K562 (cell line): ENCODE data around the gene GTSE1. TPM values are rescaled to one million over a fixed set of nuclear protein-coding genes. Genes with fewer than 3 reads are reported as not detected.

Source experiments
- ARID2 ChIP-seq: fragments of 450-650 bp; IDR thresholded peaks from 2 replicates; pipeline ENCODE4 v1.6.1; 2017; ENCODE audit warnings: antibody characterized with exemption, mild to moderate bottlenecking
- KDM1A ChIP-seq, 2 experiments: fragments of 450-650 bp; IDR thresholded peaks; 2 replicates each; pipeline ENCODE4 v1.6.1; 2016; ENCODE audit warnings: mild to moderate bottlenecking in 2 of 2
- RBFOX2 ChIP-seq: fragments of 200-400 bp; formaldehyde crosslinking; IDR thresholded peaks from 2 replicates; pipeline ENCODE4 v1.6.1; 2017; ENCODE audit warnings: low read depth, mild to moderate bottlenecking, low read length, moderate library complexity
- SMAD3 ChIP-seq: fragments of 450-650 bp; formaldehyde crosslinking; conservative IDR thresholded peaks from 2 replicates; pipeline ENCODE4 v1.4.0; 2020; ENCODE audit warnings: mild to moderate bottlenecking
- ZNF76 ChIP-seq: fragments of 250-450 bp; sonication (Bioruptor Pico); IDR thresholded peaks from 2 replicates; pipeline ENCODE4 v1.4.0; 2020; ENCODE audit warnings: mild to moderate bottlenecking, moderate library complexity, borderline replicate concordance
- polyA plus RNA-seq, 8 experiments: library from polyadenylated mRNA; depleted of rRNA in 4 of 8; stranded (reverse) in 5 of 8; unstranded in 3 of 8; fragments of >200 nt; fragmentation: Nextera tagmentation in 2 of 8; fragmentation: Illumina TruSeq in 1 of 8; extraction: Ambion mirVana in 2 of 8; extraction: Trizol in 1 of 8; gene quantifications; 2 replicates each; pipeline versions ENCODE4 v1.2.1 to v1.2.3, GENCODE V29; 2011 to 2014; ENCODE audit warnings: inconsistent platforms in 1 of 8, missing spikeins in 1 of 8
- total RNA-seq, 7 experiments: library from RNA; depleted of rRNA in 6 of 7; stranded (reverse); fragments of >200 nt in 6 of 7; fragmentation: Illumina TruSeq in 2 of 7; extraction: Trizol in 2 of 7; gene quantifications; 2 replicates each; pipeline versions ENCODE4 v1.2.1 to v1.2.3, GENCODE V29; 2011 to 2021; ENCODE audit warnings: low replicate concordance in 1 of 7
- TF ChIP-seq, protein P1 (sequence below), 2 experiments: IDR thresholded peaks; 2 replicates each; pipeline ENCODE4 v1.6.1; 2012; ENCODE audit warnings: improper control_type of control experiment in 2 of 2, low read depth in 2 of 2, low read length in 2 of 2, borderline replicate concordance in 1 of 2
- TF ChIP-seq, protein P2 (sequence below): fragments of 250-450 bp; sonication (Bioruptor Pico); IDR thresholded peaks from 2 replicates; pipeline ENCODE4 v1.8.0; 2021; ENCODE audit warnings: moderate library complexity, mild to moderate bottlenecking, inconsistent platforms
- TF ChIP-seq, protein P3 (sequence below): fragments of 450-650 bp; IDR thresholded peaks from 2 replicates; pipeline ENCODE4 v1.6.1; 2016; ENCODE audit warnings: low read depth
- TF ChIP-seq, protein P4 (sequence below), 3 experiments: fragments of 200-800 bp in 1 of 3; fragments of 250-450 bp in 1 of 3; fragments of 450-650 bp in 1 of 3; sonication (Bioruptor Pico) in 1 of 3; sonication (Bioruptor generic) in 1 of 3; formaldehyde crosslinking in 1 of 3; IDR thresholded peaks; 2 replicates each; pipeline versions ENCODE4 v1.6.1 to v1.8.0; 2016 to 2022; ENCODE audit warnings: mild to moderate bottlenecking in 2 of 3, missing genetic modification characterization in 2 of 3, missing compliant biosample characterization in 1 of 3, moderate library complexity in 1 of 3

GTSE1 gene
- total and polyA plus RNA-seq, 9 of the 15 experiments (the other 6 are each of a cell fraction or from before 2014, with no cell fraction given), result 2.5 to 22.5 (median 12.9) TPM

DNA sequence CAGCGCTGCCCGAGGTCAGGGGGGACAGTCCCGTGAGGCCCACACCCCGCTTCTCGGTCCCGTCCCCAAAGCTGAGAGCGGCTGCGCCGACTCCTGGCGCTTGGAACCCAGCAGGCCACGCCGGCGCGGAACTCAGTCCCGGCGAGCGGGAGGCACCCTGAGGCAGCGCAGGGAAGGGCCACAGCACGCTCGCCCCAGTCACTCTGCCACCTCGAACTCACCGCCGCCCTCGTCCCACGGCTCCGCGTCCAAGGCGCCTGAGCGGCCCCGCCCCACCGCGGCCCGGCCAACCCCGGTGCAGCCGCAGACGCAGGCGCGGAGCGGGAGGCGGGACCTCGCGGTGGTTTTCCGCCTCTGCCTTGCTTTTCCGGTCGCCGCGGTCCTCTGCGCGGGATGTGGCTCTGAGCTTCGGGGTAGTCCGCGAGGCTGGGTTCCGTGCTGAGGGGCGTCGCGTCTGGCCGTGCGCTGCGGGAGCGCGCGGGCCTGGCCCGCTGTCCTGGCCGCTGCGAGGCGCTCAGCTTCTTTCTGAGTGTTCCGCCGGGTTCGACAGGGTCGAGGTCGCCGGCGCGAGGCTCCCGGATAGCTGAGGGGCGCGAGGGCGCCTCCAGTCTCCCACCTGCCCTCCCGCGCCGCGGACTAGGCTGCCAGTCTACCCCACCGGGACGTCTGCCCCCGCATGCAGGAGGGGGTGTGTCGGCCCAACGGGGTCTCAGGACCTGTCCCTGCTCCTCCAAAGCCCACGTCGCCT, 46.5 kb upstream of the GTSE1 start, which contains the start of gene CDPF1 (continued):
- TF ChIP-seq ARID2 (no peak), RBFOX2 (peak; percentile 95), SMAD3 (no peak), ZNF76 (CRISPR knock-in tag) (no peak), KDM1A (IDR thresholded peaks at IDR 0.05) (no peak)
- TF ChIP-seq, protein P1, sequence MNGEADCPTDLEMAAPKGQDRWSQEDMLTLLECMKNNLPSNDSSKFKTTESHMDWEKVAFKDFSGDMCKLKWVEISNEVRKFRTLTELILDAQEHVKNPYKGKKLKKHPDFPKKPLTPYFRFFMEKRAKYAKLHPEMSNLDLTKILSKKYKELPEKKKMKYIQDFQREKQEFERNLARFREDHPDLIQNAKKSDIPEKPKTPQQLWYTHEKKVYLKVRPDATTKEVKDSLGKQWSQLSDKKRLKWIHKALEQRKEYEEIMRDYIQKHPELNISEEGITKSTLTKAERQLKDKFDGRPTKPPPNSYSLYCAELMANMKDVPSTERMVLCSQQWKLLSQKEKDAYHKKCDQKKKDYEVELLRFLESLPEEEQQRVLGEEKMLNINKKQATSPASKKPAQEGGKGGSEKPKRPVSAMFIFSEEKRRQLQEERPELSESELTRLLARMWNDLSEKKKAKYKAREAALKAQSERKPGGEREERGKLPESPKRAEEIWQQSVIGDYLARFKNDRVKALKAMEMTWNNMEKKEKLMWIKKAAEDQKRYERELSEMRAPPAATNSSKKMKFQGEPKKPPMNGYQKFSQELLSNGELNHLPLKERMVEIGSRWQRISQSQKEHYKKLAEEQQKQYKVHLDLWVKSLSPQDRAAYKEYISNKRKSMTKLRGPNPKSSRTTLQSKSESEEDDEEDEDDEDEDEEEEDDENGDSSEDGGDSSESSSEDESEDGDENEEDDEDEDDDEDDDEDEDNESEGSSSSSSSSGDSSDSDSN (IDR thresholded peaks at IDR 0.05; ENCODE audit: borderline replicate concordance in 1 of 2, low read depth in 2 of 2, low read length in 2 of 2), result peak in 1 of 2 experiments; percentile 61; a peak in 2 of 4 replicates
- TF ChIP-seq, protein P2, sequence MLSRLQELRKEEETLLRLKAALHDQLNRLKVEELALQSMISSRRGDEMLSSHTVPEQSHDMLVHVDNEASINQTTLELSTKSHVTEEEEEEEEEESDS (CRISPR knock-in tag), result no peak
- TF ChIP-seq, protein P3, sequence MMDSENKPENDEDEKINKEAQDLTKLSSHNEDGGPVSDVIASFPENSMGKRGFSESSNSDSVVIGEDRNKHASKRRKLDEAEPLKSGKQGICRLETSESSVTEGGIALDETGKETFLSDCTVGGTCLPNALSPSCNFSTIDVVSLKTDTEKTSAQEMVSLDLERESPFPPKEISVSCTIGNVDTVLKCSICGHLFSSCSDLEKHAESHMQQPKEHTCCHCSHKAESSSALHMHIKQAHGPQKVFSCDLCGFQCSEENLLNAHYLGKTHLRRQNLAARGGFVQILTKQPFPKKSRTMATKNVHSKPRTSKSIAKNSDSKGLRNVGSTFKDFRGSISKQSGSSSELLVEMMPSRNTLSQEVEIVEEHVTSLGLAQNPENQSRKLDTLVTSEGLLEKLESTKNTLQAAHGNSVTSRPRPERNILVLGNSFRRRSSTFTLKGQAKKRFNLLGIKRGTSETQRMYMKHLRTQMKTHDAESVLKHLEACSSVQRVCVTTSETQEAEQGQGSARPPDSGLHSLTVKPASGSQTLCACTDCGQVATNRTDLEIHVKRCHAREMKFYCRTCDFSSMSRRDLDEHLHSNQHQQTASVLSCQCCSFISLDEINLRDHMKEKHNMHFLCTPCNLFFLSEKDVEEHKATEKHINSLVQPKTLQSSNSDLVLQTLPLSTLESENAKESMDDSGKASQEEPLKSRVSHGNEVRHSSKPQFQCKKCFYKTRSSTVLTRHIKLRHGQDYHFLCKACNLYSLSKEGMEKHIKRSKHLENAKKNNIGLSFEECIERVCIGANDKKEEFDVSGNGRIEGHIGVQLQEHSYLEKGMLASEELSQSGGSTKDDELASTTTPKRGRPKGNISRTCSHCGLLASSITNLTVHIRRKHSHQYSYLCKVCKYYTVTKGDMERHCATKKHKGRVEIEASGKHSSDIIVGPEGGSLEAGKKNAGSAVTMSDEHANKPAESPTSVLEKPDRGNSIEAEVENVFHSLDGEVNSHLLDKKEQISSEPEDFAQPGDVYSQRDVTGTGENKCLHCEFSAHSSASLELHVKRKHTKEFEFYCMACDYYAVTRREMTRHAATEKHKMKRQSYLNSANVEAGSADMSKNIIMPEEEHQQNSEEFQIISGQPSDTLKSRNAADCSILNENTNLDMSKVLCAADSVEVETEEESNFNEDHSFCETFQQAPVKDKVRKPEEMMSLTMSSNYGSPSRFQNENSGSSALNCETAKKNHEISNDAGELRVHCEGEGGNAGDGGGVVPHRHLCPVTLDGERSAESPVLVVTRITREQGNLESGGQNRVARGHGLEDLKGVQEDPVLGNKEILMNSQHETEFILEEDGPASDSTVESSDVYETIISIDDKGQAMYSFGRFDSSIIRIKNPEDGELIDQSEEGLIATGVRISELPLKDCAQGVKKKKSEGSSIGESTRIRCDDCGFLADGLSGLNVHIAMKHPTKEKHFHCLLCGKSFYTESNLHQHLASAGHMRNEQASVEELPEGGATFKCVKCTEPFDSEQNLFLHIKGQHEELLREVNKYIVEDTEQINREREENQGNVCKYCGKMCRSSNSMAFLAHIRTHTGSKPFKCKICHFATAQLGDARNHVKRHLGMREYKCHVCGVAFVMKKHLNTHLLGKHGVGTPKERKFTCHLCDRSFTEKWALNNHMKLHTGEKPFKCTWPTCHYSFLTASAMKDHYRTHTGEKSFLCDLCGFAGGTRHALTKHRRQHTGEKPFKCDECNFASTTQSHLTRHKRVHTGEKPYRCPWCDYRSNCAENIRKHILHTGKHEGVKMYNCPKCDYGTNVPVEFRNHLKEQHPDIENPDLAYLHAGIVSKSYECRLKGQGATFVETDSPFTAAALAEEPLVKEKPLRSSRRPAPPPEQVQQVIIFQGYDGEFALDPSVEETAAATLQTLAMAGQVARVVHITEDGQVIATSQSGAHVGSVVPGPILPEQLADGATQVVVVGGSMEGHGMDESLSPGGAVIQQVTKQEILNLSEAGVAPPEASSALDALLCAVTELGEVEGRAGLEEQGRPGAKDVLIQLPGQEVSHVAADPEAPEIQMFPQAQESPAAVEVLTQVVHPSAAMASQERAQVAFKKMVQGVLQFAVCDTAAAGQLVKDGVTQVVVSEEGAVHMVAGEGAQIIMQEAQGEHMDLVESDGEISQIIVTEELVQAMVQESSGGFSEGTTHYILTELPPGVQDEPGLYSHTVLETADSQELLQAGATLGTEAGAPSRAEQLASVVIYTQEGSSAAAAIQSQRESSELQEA, result no peak
- TF ChIP-seq, protein P4, sequence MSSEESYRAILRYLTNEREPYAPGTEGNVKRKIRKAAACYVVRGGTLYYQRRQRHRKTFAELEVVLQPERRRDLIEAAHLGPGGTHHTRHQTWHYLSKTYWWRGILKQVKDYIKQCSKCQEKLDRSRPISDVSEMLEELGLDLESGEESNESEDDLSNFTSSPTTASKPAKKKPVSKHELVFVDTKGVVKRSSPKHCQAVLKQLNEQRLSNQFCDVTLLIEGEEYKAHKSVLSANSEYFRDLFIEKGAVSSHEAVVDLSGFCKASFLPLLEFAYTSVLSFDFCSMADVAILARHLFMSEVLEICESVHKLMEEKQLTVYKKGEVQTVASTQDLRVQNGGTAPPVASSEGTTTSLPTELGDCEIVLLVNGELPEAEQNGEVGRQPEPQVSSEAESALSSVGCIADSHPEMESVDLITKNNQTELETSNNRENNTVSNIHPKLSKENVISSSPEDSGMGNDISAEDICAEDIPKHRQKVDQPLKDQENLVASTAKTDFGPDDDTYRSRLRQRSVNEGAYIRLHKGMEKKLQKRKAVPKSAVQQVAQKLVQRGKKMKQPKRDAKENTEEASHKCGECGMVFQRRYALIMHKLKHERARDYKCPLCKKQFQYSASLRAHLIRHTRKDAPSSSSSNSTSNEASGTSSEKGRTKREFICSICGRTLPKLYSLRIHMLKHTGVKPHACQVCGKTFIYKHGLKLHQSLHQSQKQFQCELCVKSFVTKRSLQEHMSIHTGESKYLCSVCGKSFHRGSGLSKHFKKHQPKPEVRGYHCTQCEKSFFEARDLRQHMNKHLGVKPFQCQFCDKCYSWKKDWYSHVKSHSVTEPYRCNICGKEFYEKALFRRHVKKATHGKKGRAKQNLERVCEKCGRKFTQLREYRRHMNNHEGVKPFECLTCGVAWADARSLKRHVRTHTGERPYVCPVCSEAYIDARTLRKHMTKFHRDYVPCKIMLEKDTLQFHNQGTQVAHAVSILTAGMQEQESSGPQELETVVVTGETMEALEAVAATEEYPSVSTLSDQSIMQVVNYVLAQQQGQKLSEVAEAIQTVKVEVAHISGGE (CRISPR knock-in tag; IDR thresholded peaks at IDR 0.05), result peak in 1 of 3 experiments; percentile 37; a peak in 1 of 6 replicates
